ENCODE data around the gene GRIA3. TPM values are rescaled to one million over a fixed set of nuclear protein-coding genes. Genes with fewer than 3 reads are reported as not detected.

GRIA3 gene
- total RNA-seq, 1 donor from 2014 or later = 4.6 TPM

DNA sequence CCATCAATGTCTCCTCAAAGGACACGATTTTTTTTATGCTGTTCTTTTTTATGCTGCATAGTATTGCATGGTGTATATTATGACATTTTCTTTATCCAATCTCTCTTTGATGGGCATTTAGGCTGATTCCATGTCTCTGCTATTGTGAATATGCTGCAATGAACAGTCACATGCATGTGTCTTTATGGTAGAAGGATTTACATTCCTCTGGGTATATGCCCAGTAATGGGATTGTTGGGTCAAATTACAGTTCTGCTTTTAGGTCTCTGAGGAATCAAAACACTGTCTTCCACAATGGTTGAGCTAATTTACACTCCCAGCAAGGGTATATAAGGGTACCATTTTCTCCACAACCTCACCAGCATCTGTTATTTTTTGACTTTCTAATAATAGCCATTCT is 113.9 kb downstream of the GRIA3 start:
- Histone ChIP-seq H3K9me3 (ENCODE audit: low read depth) (no peaks in the 10 kb centered on the region), H3K9ac (no peak overlapping the region), H4K20me1 (ENCODE audit: low read depth) (no peaks in the 10 kb centered on the region), H3K79me2 (ENCODE audit: low read depth) (no peaks in the 10 kb centered on the region), H3K4me3 (no peak overlapping the region), H3K27ac (no peak overlapping the region), H3K4me2 (no peak overlapping the region), H3K36me3 (no peaks in the 10 kb centered on the region), H3K27me3 (no peaks in the 10 kb centered on the region), H2AFZ (replicated peaks) (no peak overlapping the region), H3K4me1 (no peaks in the 10 kb centered on the region), H3F3A (ENCODE audit: low read depth) (no peaks in the 10 kb centered on the region)
- H3K27me3 Mint-ChIP-seq (ENCODE audit: insufficient read depth, low read depth) = no peaks in the 10 kb centered on the region
- no peaks in the 10 kb centered on the region for H3K36me3 Mint-ChIP-seq
- no peaks in the 10 kb centered on the region for H3K9me3 Mint-ChIP-seq
- H3K4me3 Mint-ChIP-seq = no peak overlapping the region
- DNase-seq (ENCODE audit: low spot score) = no peak
- TF ChIP-seq EZH2phosphoT487 (IDR thresholded peaks at IDR 0.05) = no peak
- TF ChIP-seq EZH2 (IDR thresholded peaks at IDR 0.05) = no peak
- TF ChIP-seq, protein P1, sequence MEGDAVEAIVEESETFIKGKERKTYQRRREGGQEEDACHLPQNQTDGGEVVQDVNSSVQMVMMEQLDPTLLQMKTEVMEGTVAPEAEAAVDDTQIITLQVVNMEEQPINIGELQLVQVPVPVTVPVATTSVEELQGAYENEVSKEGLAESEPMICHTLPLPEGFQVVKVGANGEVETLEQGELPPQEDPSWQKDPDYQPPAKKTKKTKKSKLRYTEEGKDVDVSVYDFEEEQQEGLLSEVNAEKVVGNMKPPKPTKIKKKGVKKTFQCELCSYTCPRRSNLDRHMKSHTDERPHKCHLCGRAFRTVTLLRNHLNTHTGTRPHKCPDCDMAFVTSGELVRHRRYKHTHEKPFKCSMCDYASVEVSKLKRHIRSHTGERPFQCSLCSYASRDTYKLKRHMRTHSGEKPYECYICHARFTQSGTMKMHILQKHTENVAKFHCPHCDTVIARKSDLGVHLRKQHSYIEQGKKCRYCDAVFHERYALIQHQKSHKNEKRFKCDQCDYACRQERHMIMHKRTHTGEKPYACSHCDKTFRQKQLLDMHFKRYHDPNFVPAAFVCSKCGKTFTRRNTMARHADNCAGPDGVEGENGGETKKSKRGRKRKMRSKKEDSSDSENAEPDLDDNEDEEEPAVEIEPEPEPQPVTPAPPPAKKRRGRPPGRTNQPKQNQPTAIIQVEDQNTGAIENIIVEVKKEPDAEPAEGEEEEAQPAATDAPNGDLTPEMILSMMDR (IDR thresholded peaks at IDR 0.05) = no peak
- H3K4me1 Mint-ChIP-seq = peaks cover 3% of the 10 kb centered on the region
- no peak overlapping the region for H3K27ac Mint-ChIP-seq

DNA sequence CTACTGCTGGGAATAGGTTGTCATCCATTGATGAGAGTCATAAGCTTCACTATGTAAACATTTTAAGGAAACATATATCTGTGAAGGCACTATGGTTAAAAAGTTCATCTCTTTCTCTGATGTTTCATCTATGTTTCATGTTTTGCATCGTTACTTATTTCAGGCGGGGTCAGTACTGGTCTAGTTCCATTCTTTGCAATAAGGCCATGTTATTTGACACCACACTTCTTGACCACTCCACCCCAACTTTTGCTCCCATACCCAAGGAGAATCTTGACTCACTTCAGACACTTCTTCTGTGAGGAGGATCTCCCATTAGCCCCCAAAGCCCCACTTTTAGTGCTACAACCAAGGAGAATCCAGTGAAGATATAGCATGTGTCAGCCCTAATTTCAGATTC is 119.4 kb downstream of the GRIA3 start:
- no peak for DNase-seq (ENCODE audit: low spot score)
- H3K27ac Mint-ChIP-seq = no peak overlapping the region
- no peaks in the 10 kb centered on the region for H3K27me3 Mint-ChIP-seq (ENCODE audit: insufficient read depth, low read depth)
- Histone ChIP-seq H3K36me3 (no peaks in the 10 kb centered on the region), H3K4me3 (no peak overlapping the region), H3K4me1 (no peaks in the 10 kb centered on the region), H3K79me2 (ENCODE audit: low read depth) (no peaks in the 10 kb centered on the region), H3K27me3 (no peaks in the 10 kb centered on the region), H4K20me1 (ENCODE audit: low read depth) (no peaks in the 10 kb centered on the region), H2AFZ (replicated peaks) (no peak overlapping the region), H3K9me3 (ENCODE audit: low read depth) (no peaks in the 10 kb centered on the region), H3K4me2 (no peak overlapping the region), H3K27ac (no peak overlapping the region), H3F3A (ENCODE audit: low read depth) (no peaks in the 10 kb centered on the region), H3K9ac (no peak overlapping the region)
- TF ChIP-seq, protein P1 (IDR thresholded peaks at IDR 0.05) = no peak
- TF ChIP-seq EZH2phosphoT487 (IDR thresholded peaks at IDR 0.05) (no peak), EZH2 (IDR thresholded peaks at IDR 0.05) (no peak)
- no peaks in the 10 kb centered on the region for H3K9me3 Mint-ChIP-seq
- no peak overlapping the region for H3K4me3 Mint-ChIP-seq
- H3K36me3 Mint-ChIP-seq = no peaks in the 10 kb centered on the region
- no peaks in the 10 kb centered on the region for H3K4me1 Mint-ChIP-seq

DNA sequence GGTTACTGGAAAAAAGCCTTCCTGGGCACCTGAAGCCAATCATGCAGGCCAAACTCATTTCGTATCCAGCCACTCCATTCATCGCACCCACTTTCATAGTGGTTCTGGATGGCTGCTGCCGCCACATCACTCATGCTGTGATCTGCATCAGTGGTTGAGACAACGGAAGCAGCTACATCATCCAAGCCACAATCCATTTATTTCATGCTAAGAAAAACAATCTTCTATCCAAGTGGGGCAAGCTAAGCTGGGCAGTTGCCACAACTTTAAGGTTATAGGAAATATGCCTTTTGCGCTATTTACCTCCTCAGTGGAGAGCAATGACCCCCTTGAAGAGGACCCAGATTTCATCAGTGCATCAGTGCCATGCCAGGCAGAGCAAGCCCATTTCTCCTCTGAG is 124.6 kb downstream of the GRIA3 start:
- no peaks in the 10 kb centered on the region for H3K36me3 ChIP-seq
- H3K4me1 ChIP-seq = no peaks in the 10 kb centered on the region
- H2AFZ ChIP-seq (replicated peaks) = no peak overlapping the region
- no peak overlapping the region for H3K4me2 ChIP-seq
- Mint-ChIP-seq H3K27ac (no peak overlapping the region), H3K4me1 (no peaks in the 10 kb centered on the region), H3K27me3 (ENCODE audit: insufficient read depth, low read depth) (no peaks in the 10 kb centered on the region), H3K36me3 (no peaks in the 10 kb centered on the region), H3K4me3 (no peak overlapping the region), H3K9me3 (no peaks in the 10 kb centered on the region)
- H3K9me3 ChIP-seq (ENCODE audit: low read depth) = no peaks in the 10 kb centered on the region
- no peaks in the 10 kb centered on the region for H3K27me3 ChIP-seq
- H4K20me1 ChIP-seq (ENCODE audit: low read depth) = no peaks in the 10 kb centered on the region
- H3K4me3 ChIP-seq = no peak overlapping the region
- no peak overlapping the region for H3K9ac ChIP-seq
- TF ChIP-seq, protein P1 (IDR thresholded peaks at IDR 0.05) = no peak
- H3K79me2 ChIP-seq (ENCODE audit: low read depth) = no peaks in the 10 kb centered on the region
- H3K27ac ChIP-seq = no peak overlapping the region
- no peak for DNase-seq (ENCODE audit: low spot score)
- H3F3A ChIP-seq (ENCODE audit: low read depth) = no peaks in the 10 kb centered on the region

DNA sequence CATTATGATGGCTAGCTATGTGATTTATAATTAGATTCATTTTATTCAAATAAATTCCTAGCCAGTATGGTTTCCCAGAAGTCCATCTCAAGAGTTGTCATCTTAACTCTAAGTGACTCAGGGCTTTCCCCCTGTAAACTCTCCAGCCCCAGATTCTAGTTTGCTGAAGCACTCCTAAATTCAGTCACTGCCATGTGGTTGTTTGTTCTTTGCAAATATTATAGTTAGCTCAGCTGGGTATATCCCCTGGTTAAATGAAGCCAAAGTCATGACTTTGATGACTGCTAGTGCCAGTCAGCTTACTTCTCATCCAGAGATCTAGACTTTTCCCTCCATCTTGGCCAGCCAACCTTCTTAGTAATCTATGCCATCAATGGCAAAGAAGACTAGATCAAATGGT is 126.0 kb downstream of the GRIA3 start:
- Histone ChIP-seq H3K27me3 (no peaks in the 10 kb centered on the region), H3K36me3 (no peaks in the 10 kb centered on the region), H3K9me3 (ENCODE audit: low read depth) (no peaks in the 10 kb centered on the region), H3K27ac (no peak overlapping the region), H3K4me3 (no peak overlapping the region), H3K4me2 (no peak overlapping the region), H3F3A (ENCODE audit: low read depth) (no peaks in the 10 kb centered on the region), H3K79me2 (ENCODE audit: low read depth) (no peaks in the 10 kb centered on the region), H4K20me1 (ENCODE audit: low read depth) (no peaks in the 10 kb centered on the region), H2AFZ (replicated peaks) (no peak overlapping the region), H3K9ac (no peak overlapping the region), H3K4me1 (no peaks in the 10 kb centered on the region)
- no peak overlapping the region for H3K4me3 Mint-ChIP-seq
- H3K27me3 Mint-ChIP-seq (ENCODE audit: insufficient read depth, low read depth) = no peaks in the 10 kb centered on the region
- H3K4me1 Mint-ChIP-seq = no peaks in the 10 kb centered on the region
- TF ChIP-seq, protein P1 (IDR thresholded peaks at IDR 0.05) = no peak
- no peak overlapping the region for H3K27ac Mint-ChIP-seq
- H3K9me3 Mint-ChIP-seq = no peaks in the 10 kb centered on the region
- no peak for DNase-seq (ENCODE audit: low spot score)
- H3K36me3 Mint-ChIP-seq = no peaks in the 10 kb centered on the region

All from neural progenitor cell (in vitro differentiated cells).